ENCODE measurements around the gene LAMTOR2.

The LAMTOR2 gene

DNA sequence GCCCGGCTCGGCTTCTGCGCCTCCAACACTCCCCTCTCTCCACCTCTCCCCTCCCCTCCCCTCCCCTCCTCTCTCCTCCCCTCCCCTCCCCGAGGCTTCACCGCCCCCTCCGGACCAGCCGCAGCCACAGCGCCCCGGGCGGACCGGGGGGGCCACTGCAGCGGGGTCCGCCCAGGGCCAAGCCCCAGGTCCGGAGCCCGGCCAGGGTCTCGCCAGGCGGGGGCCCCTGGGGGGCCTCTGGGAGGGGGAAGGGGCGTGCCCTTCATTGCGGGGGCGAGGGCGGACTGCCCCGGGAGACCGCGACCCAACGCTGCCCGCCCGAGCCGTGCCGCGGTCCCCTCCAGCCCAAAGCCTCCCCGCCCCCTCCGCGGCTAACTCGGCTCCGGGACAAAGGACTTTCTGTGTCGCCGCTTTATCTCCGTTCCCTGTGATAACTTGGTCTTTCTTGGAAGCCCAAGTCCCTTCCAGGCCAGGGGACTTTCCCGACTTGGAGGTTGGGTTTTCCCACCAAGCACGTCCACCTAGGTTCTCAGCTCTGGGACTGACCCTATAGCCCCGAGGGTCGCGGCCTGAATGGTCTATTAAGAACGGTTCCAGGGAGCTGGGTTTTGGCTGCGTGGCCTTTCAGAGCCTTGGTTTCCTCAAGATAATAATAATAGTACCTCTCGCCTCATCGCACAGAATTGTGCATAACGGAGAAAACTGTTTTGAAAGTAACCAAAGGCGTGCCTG is 648 bp upstream of the LAMTOR2 start, which contains the start of gene UBQLN4:
Gene UBQLN4 (minus strand): TSS at position 31 of the 732 bp plus-strand sequence. CDS start 97 bp downstream, outside the sequence.
- no peaks in the 10 kb centered on the region for H3K9me3 ChIP-seq (ENCODE audit: control insufficient read depth, insufficient read depth, low read length)
- H3K4me1 ChIP-seq (ENCODE audit: control insufficient read depth, insufficient read depth, low read length): peaks cover 5% of the 10 kb centered on the region
- peak within 1 kb of the TSS; percentile 96 for H3K4me3 ChIP-seq (ENCODE audit: low read depth, low read length)

DNA sequence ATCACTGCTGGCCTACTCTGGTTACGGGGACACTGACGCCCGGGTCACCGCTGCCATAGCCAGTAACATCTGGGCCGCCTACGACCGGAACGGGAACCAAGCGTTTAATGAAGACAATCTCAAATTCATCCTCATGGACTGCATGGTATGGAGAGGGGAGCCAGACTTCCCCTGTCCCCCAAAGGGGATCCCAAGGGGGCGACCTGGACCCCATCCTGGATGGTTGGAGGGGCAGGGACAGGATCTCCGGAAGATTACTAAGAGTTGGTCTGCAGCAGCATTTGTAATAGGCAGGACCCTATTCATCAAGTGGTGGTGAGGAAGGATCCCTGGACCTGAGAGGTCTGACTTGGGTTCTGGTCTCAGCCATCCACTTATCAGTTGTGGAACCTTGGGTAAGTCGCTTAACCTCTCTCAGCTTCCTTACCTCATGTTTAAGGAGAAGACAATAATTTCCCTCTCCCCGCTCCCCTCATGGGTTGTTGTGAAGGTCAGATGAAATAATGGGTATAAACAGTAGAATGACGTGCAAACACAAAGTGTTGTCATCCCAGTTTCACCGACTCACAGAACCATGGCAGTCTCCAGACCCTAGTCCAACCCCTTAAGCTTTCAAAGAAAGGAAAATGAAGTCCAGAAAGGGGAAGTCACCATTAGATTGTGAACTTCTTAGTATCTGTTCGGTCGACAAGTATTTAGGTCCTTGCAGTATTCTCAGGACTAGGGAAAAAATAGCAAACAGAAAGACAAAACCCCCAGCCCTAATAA is 883 bp downstream of the LAMTOR2 start:
- Histone ChIP-seq H3K4me1 (ENCODE audit: control insufficient read depth, insufficient read depth, low read length) (peaks cover 5% of the 10 kb centered on the region), H3K27me3 (ENCODE audit: control insufficient read depth, insufficient read depth, low read length) (peaks cover 12% of the 10 kb centered on the region), H3K36me3 (ENCODE audit: control insufficient read depth, insufficient read depth, low read length) (no peaks in the 10 kb centered on the region), H3K9me3 (ENCODE audit: control insufficient read depth, insufficient read depth, low read length) (no peaks in the 10 kb centered on the region), H3K9ac (ENCODE audit: low read depth, low read length) (peak overlapping the region; percentile 89), H3K4me3 (ENCODE audit: low read depth, low read length) (peak overlapping the region; percentile 92)

More for the DNA sequence above, 648 bp upstream of the LAMTOR2 start, which contains the start of gene UBQLN4:
- H3K9ac ChIP-seq (ENCODE audit: low read depth, low read length): peak within 1 kb of the TSS; percentile 92
- H3K27me3 ChIP-seq (ENCODE audit: control insufficient read depth, insufficient read depth, low read length): peaks cover 8% of the 10 kb centered on the region
- peaks cover 8% of the 10 kb centered on the region for H3K36me3 ChIP-seq (ENCODE audit: control insufficient read depth, insufficient read depth, low read length)

DNA sequence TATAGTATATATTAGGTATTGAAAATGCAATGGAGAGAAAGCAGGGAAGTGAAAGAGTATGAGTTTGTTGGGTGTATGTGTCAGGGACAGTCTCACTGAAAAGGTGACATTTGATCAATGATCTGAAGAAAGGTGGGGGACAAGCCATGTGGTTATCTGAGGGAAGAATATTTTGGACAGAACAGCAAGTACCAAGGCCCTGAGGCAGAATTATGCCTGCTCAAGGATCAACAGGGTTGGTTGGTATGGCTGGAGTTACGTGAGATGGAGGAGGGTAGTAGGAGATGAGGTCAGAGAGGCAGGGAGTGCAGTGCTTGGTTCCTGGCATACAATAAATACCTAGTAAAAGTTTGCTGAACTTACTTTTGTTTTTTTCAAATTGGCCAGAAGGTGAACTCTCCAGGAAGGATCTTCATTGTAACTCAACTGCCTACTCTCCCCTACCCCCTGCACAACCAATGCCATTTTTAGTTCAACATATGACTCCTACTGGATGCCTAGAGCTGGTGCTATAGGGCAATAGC is 1.8 kb downstream of the LAMTOR2 start:
- Histone ChIP-seq H3K4me3 (ENCODE audit: low read depth, low read length) (no peak overlapping the region), H3K4me1 (ENCODE audit: control insufficient read depth, insufficient read depth, low read length) (peaks cover 8% of the 10 kb centered on the region), H3K9ac (ENCODE audit: low read depth, low read length) (no peak overlapping the region), H3K9me3 (ENCODE audit: control insufficient read depth, insufficient read depth, low read length) (no peaks in the 10 kb centered on the region), H3K36me3 (ENCODE audit: control insufficient read depth, insufficient read depth, low read length) (no peaks in the 10 kb centered on the region), H3K27me3 (ENCODE audit: control insufficient read depth, insufficient read depth, low read length) (peaks cover 12% of the 10 kb centered on the region)

DNA sequence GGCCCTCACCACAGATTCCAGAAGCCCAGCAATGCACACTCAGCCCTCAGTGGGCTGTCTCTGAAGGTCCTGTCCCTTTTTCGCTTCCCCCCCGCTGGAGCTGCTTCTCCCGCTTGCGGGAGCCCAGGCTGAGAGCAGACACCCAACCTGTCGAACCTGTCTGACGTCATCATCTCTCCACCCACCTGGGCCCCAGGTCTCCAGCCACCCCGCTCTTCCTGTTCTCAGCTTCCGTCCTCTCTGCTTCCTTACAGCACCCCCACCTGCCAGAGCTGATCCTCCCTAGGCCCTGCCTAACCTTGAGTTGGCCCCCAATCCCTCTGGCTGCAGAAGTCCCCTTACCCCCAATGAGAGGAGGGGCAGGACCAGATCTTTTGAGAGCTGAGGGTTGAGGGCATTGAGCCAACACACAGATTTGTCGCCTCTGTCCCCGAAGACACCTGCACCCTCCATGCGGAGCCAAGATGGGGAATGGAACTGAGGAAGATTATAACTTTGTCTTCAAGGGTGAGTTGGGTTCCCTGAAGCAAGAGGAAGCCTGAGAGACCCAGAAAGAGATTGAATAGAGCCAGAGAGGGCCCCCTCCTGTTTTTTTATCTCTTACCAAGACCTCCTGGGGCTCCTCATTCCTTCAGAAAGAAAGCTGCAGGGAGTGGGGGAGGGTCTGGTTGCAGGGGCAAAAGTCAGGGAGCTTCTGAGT is 6.5 kb downstream of the LAMTOR2 start, which contains the start of gene RAB25:
Gene RAB25 (plus strand): TSS at position 224 of the 700 bp plus-strand sequence. CDS start 241 bp downstream, at position 465.
- Histone ChIP-seq H3K27me3 (ENCODE audit: control insufficient read depth, insufficient read depth, low read length) (peaks cover 12% of the 10 kb centered on the region), H3K4me1 (ENCODE audit: control insufficient read depth, insufficient read depth, low read length) (peaks cover 9% of the 10 kb centered on the region), H3K9ac (ENCODE audit: low read depth, low read length) (peak within 1 kb of the TSS; percentile 41), H3K9me3 (ENCODE audit: control insufficient read depth, insufficient read depth, low read length) (no peaks in the 10 kb centered on the region), H3K36me3 (ENCODE audit: control insufficient read depth, insufficient read depth, low read length) (no peaks in the 10 kb centered on the region), H3K4me3 (ENCODE audit: low read depth, low read length) (peak within 1 kb of the TSS; percentile 65)

DNA sequence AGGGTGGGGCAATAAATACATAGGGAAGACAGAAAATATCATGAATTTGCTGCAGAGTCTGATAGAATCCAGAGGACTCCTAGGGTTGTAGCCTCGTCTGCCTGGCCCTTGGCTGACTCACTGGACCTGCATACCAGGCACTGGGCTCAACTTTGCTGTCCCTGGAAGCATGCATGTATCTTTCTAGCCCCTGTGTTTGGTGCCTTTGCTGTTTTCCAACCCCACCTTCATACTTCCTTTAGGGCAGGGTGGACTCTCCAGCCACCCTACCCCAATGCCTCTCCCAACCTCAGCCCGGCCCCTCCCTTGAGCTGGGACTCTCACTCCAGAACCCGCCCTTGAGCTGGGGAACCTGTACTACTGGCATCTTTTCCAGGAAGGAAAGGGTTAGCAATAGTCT is 7.6 kb downstream of the LAMTOR2 start:
- H3K9ac ChIP-seq (ENCODE audit: low read depth, low read length): no peak overlapping the region
- H3K9me3 ChIP-seq (ENCODE audit: control insufficient read depth, insufficient read depth, low read length): no peaks in the 10 kb centered on the region
- no peaks in the 10 kb centered on the region for H3K36me3 ChIP-seq (ENCODE audit: control insufficient read depth, insufficient read depth, low read length)
- peaks cover 10% of the 10 kb centered on the region for H3K27me3 ChIP-seq (ENCODE audit: control insufficient read depth, insufficient read depth, low read length)
- H3K4me1 ChIP-seq (ENCODE audit: control insufficient read depth, insufficient read depth, low read length): peaks cover 11% of the 10 kb centered on the region
- no peak overlapping the region for H3K4me3 ChIP-seq (ENCODE audit: low read depth, low read length)

DNA sequence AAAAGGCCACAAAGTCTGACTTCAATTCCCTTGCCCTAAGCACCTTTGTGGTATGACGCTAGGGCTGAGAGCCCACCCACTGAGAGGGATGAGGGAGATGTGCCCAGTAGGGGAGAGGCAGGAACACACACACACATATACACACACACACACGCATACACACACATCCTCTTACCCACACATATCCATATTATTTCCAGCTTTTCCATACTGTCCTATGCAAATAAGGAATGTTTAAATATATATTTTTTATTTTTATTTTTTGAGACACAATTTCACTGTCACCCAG is 9.4 kb downstream of the LAMTOR2 start:
- Histone ChIP-seq H3K9me3 (ENCODE audit: control insufficient read depth, insufficient read depth, low read length) (no peaks in the 10 kb centered on the region), H3K4me3 (ENCODE audit: low read depth, low read length) (no peak overlapping the region), H3K4me1 (ENCODE audit: control insufficient read depth, insufficient read depth, low read length) (peaks cover 11% of the 10 kb centered on the region), H3K36me3 (ENCODE audit: control insufficient read depth, insufficient read depth, low read length) (no peaks in the 10 kb centered on the region), H3K27me3 (ENCODE audit: control insufficient read depth, insufficient read depth, low read length) (peaks cover 7% of the 10 kb centered on the region), H3K9ac (ENCODE audit: low read depth, low read length) (no peak overlapping the region)

DNA sequence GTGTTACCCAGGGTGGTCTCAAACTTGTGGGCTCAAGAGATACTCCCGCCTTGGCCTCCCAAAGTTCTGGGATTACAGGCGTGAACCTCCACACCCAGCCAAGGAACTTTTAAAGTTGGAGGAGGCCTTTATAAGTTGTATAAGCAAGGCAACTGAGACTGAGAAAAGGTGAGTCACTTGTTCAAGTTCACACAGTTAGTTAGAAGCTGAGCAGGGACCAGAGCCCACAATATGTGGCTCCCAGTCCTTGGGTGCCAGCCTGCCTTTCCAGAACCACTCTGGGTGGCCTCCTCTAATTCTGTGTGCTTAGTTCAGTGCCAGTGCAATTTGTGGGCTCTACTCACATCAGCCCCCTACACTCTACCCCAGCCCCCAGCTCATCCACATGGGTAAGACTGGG is 10.0 kb downstream of the LAMTOR2 start:
- no peaks in the 10 kb centered on the region for H3K36me3 ChIP-seq (ENCODE audit: control insufficient read depth, insufficient read depth, low read length)
- no peak overlapping the region for H3K9ac ChIP-seq (ENCODE audit: low read depth, low read length)
- H3K4me3 ChIP-seq (ENCODE audit: low read depth, low read length): no peak overlapping the region
- no peaks in the 10 kb centered on the region for H3K9me3 ChIP-seq (ENCODE audit: control insufficient read depth, insufficient read depth, low read length)
- peaks cover 11% of the 10 kb centered on the region for H3K4me1 ChIP-seq (ENCODE audit: control insufficient read depth, insufficient read depth, low read length)
- H3K27me3 ChIP-seq (ENCODE audit: control insufficient read depth, insufficient read depth, low read length): peaks cover 4% of the 10 kb centered on the region

DNA sequence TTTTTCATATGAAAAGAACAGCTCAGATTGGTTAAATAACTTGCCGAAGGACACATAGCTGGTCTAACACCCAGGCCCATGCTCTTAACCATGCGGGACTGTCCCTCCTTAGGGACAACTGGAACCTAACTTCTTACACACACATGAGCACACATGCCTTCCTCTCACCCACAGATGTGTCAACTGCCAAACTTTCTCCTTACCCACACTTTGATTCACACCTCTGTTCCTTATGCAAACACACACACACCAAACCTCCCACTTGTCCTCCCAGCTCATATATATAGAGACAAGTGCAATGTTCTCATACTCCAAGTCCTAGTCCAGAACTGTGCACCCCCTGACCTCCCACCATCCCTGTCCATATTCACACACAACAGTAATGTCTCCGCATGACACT is 10.6 kb downstream of the LAMTOR2 start:
- Histone ChIP-seq H3K9me3 (ENCODE audit: control insufficient read depth, insufficient read depth, low read length) (no peaks in the 10 kb centered on the region), H3K27me3 (ENCODE audit: control insufficient read depth, insufficient read depth, low read length) (peaks cover 4% of the 10 kb centered on the region), H3K4me1 (ENCODE audit: control insufficient read depth, insufficient read depth, low read length) (peaks cover 11% of the 10 kb centered on the region), H3K36me3 (ENCODE audit: control insufficient read depth, insufficient read depth, low read length) (no peaks in the 10 kb centered on the region), H3K9ac (ENCODE audit: low read depth, low read length) (no peak overlapping the region), H3K4me3 (ENCODE audit: low read depth, low read length) (no peak overlapping the region)

DNA sequence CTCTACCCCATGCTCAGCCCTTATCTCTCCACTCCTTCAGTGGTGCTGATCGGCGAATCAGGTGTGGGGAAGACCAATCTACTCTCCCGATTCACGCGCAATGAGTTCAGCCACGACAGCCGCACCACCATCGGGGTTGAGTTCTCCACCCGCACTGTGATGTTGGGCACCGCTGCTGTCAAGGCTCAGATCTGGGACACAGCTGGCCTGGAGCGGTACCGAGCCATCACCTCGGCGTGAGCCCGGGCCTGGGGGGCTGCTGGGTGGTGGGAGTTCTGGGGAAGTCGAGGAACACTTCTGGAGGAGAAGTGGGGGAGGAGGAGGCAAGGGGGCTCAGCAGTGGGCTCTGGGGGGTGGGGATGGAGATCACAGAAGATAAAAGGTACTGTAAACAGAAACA is 11.3 kb downstream of the LAMTOR2 start:
- H3K36me3 ChIP-seq (ENCODE audit: control insufficient read depth, insufficient read depth, low read length): no peaks in the 10 kb centered on the region
- no peak overlapping the region for H3K9ac ChIP-seq (ENCODE audit: low read depth, low read length)
- H3K9me3 ChIP-seq (ENCODE audit: control insufficient read depth, insufficient read depth, low read length): no peaks in the 10 kb centered on the region
- no peak overlapping the region for H3K4me3 ChIP-seq (ENCODE audit: low read depth, low read length)
- peaks cover 4% of the 10 kb centered on the region for H3K27me3 ChIP-seq (ENCODE audit: control insufficient read depth, insufficient read depth, low read length)
- peaks cover 11% of the 10 kb centered on the region for H3K4me1 ChIP-seq (ENCODE audit: control insufficient read depth, insufficient read depth, low read length)

DNA sequence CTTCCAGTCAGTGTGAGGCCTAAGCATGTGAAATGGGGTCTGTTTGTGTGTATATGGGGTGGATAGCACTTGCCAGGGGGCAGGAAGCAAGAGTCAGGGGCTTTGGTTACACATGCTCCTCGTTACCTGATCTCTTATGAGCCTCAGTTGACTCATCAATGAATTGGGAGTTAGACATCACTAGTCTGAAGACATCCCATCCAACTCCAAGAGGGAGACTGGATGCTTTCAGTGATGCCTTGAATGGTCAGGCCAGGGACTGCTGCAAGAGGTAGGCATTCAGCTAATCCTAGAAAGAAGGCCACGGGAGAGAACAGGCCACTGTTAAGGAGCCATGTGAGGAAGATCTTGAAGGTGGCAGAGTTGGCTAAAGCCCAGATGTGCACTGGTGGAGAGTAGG is 12.7 kb downstream of the LAMTOR2 start:
- Histone ChIP-seq H3K27me3 (ENCODE audit: control insufficient read depth, insufficient read depth, low read length) (no peaks in the 10 kb centered on the region), H3K4me1 (ENCODE audit: control insufficient read depth, insufficient read depth, low read length) (peaks cover 7% of the 10 kb centered on the region), H3K9me3 (ENCODE audit: control insufficient read depth, insufficient read depth, low read length) (no peaks in the 10 kb centered on the region), H3K9ac (ENCODE audit: low read depth, low read length) (no peak overlapping the region), H3K36me3 (ENCODE audit: control insufficient read depth, insufficient read depth, low read length) (no peaks in the 10 kb centered on the region), H3K4me3 (ENCODE audit: low read depth, low read length) (no peak overlapping the region)

All from iPS-15b (cell line).